ENCODE measurements around the gene CDHR3. TPM values are rescaled to one million over a fixed set of nuclear protein-coding genes. Genes with fewer than 3 reads are reported as not detected.

CDHR3 gene
- total and polyA plus RNA-seq, 2 of the 8 experiments (the other 6 are each of a cell fraction or from before 2014, with no cell fraction given) = 6.4 to 6.8 TPM

GRCh38 chr7:106072715-106073091, 109.6 kb downstream of the CDHR3 start:
- no peak overlapping the region for H3K27ac ChIP-seq (ENCODE audit: low read depth, low read length)
- no peak for TF ChIP-seq BCL11A (IDR thresholded peaks at IDR 0.05; ENCODE audit: low read depth in 2 of 2, low read length in 2 of 2)
- H3K4me1 ChIP-seq (replicated peaks in 1 of 4; ENCODE audit: control insufficient read depth in 3 of 4, insufficient read depth in 4 of 4, low read length in 3 of 4) = peaks cover 0 to 4% (median 2%) of the 10 kb centered on the region in 4 experiments; a peak in 1 of 7 replicates
- WGBS, 2 experiments (ENCODE audit: extremely low coverage in 1 of 2, insufficient coverage in 1 of 2, insufficient read length in 1 of 2, insufficient replicate concordance in 2 of 2, low coverage in 1 of 2, low lambda C conversion rate in 2 of 2, missing lambda C conversion rate in 1 of 2) = 83% methylated on average over 4 of the region's 4 CpGs; no CpG with 5 or more reads in 1 of the 2 experiments
- H3K23me2 ChIP-seq (ENCODE audit: low read depth, low read length) = no peaks in the 10 kb centered on the region
- no peak overlapping the region for H2AK5ac ChIP-seq (ENCODE audit: low read depth, low read length)
- H3K4me2 ChIP-seq (ENCODE audit: insufficient read depth in 1 of 2, low read depth in 2 of 2, low read length in 2 of 2) = no peak overlapping the region
- H4K8ac ChIP-seq (ENCODE audit: extremely low read depth, insufficient read depth, low read length) = no peak overlapping the region
- no peaks in the 10 kb centered on the region for H3K27me3 ChIP-seq (replicated peaks in 1 of 4; ENCODE audit: control insufficient read depth in 3 of 4, extremely low read depth in 1 of 4, insufficient read depth in 3 of 4, low read length in 3 of 4)
- H3K56ac ChIP-seq (replicated peaks; ENCODE audit: insufficient read length, low read depth, low read length) = no peak overlapping the region
- H2BK5ac ChIP-seq (ENCODE audit: low read depth, low read length) = no peak overlapping the region
- DNase-seq (ENCODE audit: low read depth in 1 of 2, low spot score in 2 of 2) = no peak
- no peaks in the 10 kb centered on the region for H3K79me2 ChIP-seq (ENCODE audit: control insufficient read depth in 1 of 2, insufficient read depth in 2 of 2, low read length in 2 of 2)
- H4K91ac ChIP-seq (replicated peaks; ENCODE audit: insufficient read length, low read length) = no peak overlapping the region
- H3K18ac ChIP-seq (ENCODE audit: extremely low read depth, low read length) = no peak overlapping the region
- no peak for FAIRE-seq
- H2AFZ ChIP-seq (ENCODE audit: low read length) = no peak overlapping the region
- H2BK12ac ChIP-seq (ENCODE audit: low read depth, low read length) = no peak overlapping the region
- no peaks in the 10 kb centered on the region for H3K9me3 ChIP-seq (ENCODE audit: insufficient read depth in 2 of 2, low read depth in 1 of 2, low read length in 1 of 2)
- H3K9ac ChIP-seq (replicated peaks in 1 of 4; ENCODE audit: extremely low read depth in 1 of 4, low read depth in 3 of 4, low read length in 3 of 4) = no peak overlapping the region
- H2BK15ac ChIP-seq (ENCODE audit: low read length) = no peak overlapping the region
- POLR2A ChIA-PET (ENCODE audit: partially characterized antibody) = interaction anchor here (3.8 kb wide), 1 partner anchor 10 kb away, joined by 15 read pairs; no protein-coding TSS in a partner anchor
- H3K23ac ChIP-seq (ENCODE audit: insufficient read length) = no peak overlapping the region
- no peak overlapping the region for H3K4ac ChIP-seq (replicated peaks; ENCODE audit: insufficient read length, low read depth, low read length)
- H2BK120ac ChIP-seq (replicated peaks; ENCODE audit: low read depth, low read length) = no peak overlapping the region
- H2BK20ac ChIP-seq (ENCODE audit: low read length) = no peak overlapping the region
- no peaks in the 10 kb centered on the region for H3K36me3 ChIP-seq (ENCODE audit: control insufficient read depth in 2 of 4, insufficient read depth in 4 of 4, low read length in 3 of 4)
- no peaks in the 10 kb centered on the region for H3K79me1 ChIP-seq (ENCODE audit: low read depth, low read length)
- H4K5ac ChIP-seq (ENCODE audit: insufficient read length, low read depth, low read length) = no peak overlapping the region
- no peak overlapping the region for H3K14ac ChIP-seq (ENCODE audit: insufficient read length)
- CTCF ChIA-PET (ENCODE audit: partially characterized antibody) = interaction anchor here (0.7 to 6.2 kb wide), 12 partner anchors 9 to 437 kb away, joined by 3 to 38 read pairs (median 3); no protein-coding TSS in a partner anchor
- H4K20me1 ChIP-seq (replicated peaks in 1 of 2; ENCODE audit: control insufficient read depth in 1 of 2, insufficient read depth in 2 of 2, low read length in 2 of 2) = no peaks in the 10 kb centered on the region
- H3K4me3 ChIP-seq (ENCODE audit: extremely low read depth in 1 of 4, insufficient read depth in 2 of 4, low read depth in 3 of 4, low read length in 4 of 4) = no peak overlapping the region
